Left ventricle myocardium inferior (tissue), 1 donor: ENCODE data around the gene NADK. TPM values are rescaled to one million over a fixed set of nuclear protein-coding genes. Genes with fewer than 3 reads are reported as not detected.

Experiments used
- DNase-seq: peaks from one replicate; pipeline ENCODE4 v3.0.0-alpha.2; 2020
- H3K27ac ChIP-seq: fragments of 200-600 bp; replicated peaks from 2 replicates; pipeline ENCODE4 v1.8.0; 2021
- H3K27me3 ChIP-seq: fragments of 200-600 bp; 2 replicates; pipeline ENCODE4 v1.8.0; 2021; ENCODE audit warnings: low read depth
- H3K36me3 ChIP-seq: fragments of 200-600 bp; 2 replicates; pipeline ENCODE4 v1.8.0; 2021
- H3K4me1 ChIP-seq: fragments of 200-600 bp; 2 replicates; pipeline ENCODE4 v1.8.0; 2021
- H3K4me3 ChIP-seq: fragments of 200-600 bp; 2 replicates; pipeline ENCODE4 v1.8.0; 2021; ENCODE audit warnings: mild to moderate bottlenecking, moderate library complexity
- H3K9me3 ChIP-seq: fragments of 200-600 bp; replicated peaks from 2 replicates; pipeline ENCODE4 v1.8.0; 2021
- intact Hi-C: fragments of 100-400 bp; cut with micrococcal nuclease; formaldehyde crosslinking; loops from one replicate; pipeline ENCODE4 v1.11.0; 2022
- total RNA-seq: library from RNA; stranded (reverse); fragmentation: NEBNext Ultra II Directional; extraction: Animal tissue kit (Norgen Biotek cat#: 25700); gene quantifications from one replicate; pipeline ENCODE4 v1.2.1, GENCODE V29; 2021
- TF ChIP-seq, protein P1 (sequence below): fragments of 200-600 bp; IDR thresholded peaks from 2 replicates; pipeline ENCODE4 v1.8.0; 2021; ENCODE audit warnings: antibody characterized with exemption, mild to moderate bottlenecking, borderline replicate concordance
- donor health status: DM: no; HTN: yes; CAD: no; lungs with severe emphysema.

NADK gene
- total RNA-seq, 1 donor from 2014 or later, result 25.3 TPM

DNA sequence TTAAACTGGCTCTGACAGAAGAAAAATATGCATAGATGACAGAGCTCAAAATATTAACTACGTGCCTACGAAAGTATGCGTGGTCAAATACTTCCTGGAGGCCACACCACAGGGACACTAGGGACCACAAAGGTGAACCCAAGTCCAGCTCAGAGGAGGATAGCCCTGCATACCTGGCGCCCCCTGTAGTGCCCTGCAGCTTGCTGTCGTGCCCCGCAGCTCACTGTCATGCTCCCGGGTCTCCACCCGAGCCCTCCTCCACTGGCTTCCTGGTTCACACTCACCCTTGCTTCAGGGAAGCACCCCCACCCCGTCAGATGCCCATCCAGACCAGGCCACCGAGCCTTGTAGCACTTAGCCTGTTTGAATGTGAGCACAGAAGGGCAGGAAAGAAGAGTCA lies 16.7 kb upstream of the NADK start:
- intact Hi-C loops, result no loop called here

DNA sequence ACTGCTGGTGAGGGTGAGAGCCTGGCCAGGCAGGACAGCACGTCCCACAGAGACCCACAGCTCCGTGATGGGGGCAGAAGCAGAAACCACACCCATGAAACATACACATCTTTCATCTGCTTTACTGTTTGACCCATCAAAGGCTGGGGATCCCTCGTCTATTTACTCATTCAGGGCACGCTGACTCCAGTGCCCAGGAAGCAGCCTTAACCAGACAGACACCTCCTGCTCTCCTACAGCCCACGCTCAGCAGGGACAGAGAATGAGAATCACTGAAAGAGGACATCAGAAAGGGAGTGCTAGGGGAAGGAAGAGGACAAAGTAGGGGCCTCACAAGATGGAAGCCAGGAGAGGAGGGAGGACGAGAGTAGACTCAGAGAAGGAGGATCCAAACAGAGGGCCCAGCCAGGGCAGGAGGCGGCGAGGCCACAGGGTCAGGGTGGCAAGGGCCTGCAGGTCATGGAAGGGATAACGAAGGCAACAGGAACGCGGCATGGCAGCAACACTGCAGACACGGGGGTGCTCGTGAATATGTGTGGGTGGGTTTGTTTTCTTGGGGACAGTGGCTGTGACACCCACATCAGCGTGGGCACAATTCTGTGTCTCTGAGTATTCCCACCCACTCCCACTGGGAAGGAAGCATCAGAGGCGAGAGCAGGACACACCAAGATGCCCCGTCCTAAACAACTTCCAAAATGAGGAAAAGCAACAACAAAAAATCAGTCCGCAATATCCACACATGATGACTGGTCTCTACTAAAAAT lies 15.4 kb upstream of the NADK start:
- Histone ChIP-seq H3K9me3 (no peaks in the 10 kb centered on the region), H3K36me3 (peaks cover 92% of the 10 kb centered on the region), H3K4me1 (peaks cover 7% of the 10 kb centered on the region), H3K27ac (no peak overlapping the region), H3K27me3 (no peaks in the 10 kb centered on the region), H3K4me3 (no peak overlapping the region)
- intact Hi-C loops, result no loop called here
- TF ChIP-seq, protein P1, sequence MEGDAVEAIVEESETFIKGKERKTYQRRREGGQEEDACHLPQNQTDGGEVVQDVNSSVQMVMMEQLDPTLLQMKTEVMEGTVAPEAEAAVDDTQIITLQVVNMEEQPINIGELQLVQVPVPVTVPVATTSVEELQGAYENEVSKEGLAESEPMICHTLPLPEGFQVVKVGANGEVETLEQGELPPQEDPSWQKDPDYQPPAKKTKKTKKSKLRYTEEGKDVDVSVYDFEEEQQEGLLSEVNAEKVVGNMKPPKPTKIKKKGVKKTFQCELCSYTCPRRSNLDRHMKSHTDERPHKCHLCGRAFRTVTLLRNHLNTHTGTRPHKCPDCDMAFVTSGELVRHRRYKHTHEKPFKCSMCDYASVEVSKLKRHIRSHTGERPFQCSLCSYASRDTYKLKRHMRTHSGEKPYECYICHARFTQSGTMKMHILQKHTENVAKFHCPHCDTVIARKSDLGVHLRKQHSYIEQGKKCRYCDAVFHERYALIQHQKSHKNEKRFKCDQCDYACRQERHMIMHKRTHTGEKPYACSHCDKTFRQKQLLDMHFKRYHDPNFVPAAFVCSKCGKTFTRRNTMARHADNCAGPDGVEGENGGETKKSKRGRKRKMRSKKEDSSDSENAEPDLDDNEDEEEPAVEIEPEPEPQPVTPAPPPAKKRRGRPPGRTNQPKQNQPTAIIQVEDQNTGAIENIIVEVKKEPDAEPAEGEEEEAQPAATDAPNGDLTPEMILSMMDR, result no peak
- no peak for DNase-seq

More for the DNA sequence above, 16.7 kb upstream of the NADK start:
- Histone ChIP-seq H3K36me3 (peaks cover 79% of the 10 kb centered on the region), H3K27ac (no peak overlapping the region), H3K4me3 (no peak overlapping the region), H3K9me3 (no peaks in the 10 kb centered on the region), H3K4me1 (peaks cover 8% of the 10 kb centered on the region), H3K27me3 (no peaks in the 10 kb centered on the region)
- no peak for DNase-seq
- TF ChIP-seq, protein P1, result no peak

DNA sequence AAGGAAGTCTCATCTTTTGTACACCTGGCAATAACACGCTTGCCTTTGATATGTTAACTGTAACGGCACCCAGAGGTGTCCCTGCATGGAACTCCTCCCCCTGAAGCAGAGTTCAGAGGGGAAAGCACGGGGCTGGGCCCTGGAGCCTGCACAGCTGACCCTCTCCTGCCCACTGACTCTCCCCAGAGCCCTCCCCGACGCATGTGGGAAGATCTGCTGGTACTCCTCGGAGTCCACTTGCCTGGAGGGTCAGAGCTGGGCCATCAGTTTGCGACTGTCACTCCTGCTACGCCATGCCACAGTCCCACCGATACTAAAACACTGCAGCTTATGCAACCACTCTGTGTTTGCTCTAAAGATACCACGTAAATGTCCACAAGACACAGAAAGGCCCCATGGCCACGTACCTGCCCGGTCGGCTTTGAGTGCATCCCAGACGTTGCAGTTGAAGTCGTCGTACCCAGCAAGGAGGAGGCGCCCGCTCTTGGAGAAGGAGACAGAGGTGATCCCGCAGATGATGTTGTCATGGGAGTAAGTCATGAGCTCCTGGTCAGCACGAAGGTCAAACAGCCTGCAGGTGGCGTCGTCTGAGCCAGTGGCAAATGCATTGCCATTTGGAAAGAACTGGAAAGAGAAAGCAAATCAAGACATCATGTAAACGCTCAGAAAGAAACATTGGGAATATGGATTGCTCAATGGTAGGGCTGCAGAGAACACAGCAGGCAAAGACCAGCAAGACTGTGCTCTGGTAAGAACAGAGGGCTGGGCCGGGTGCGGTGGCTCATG lies 10.6 kb upstream of the NADK start:
- TF ChIP-seq, protein P1, result peak; percentile 36
- Histone ChIP-seq H3K36me3 (peaks cover 88% of the 10 kb centered on the region), H3K4me3 (no peak overlapping the region), H3K27me3 (no peaks in the 10 kb centered on the region), H3K27ac (peak overlapping the region; percentile 45), H3K9me3 (no peaks in the 10 kb centered on the region), H3K4me1 (peaks cover 23% of the 10 kb centered on the region)
- DNase-seq, result no peak
- intact Hi-C loops, result no loop called here

DNA sequence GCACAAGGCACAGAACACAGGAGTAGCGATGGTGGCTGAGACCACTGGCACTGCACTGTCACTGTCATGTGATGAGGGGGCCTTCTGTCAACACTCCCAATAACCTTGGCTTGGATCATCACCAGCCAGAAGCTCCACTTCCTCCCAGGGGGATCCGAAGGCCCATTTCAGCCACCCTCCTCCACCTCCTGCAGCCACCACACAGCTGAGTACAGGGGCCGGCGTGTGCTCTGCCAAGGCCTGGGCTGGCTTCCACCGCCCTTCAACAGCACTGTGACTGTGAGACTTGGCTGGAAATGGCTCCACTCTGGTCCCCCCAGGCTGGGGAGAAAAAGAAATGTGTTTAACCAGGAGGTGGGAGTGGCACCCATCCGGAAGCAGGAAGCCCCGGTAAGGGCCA lies 9.9 kb upstream of the NADK start:
- Histone ChIP-seq H3K27ac (peak overlapping the region; percentile 45), H3K9me3 (no peaks in the 10 kb centered on the region), H3K4me3 (no peak overlapping the region), H3K27me3 (no peaks in the 10 kb centered on the region), H3K4me1 (peaks cover 30% of the 10 kb centered on the region), H3K36me3 (peaks cover 82% of the 10 kb centered on the region)
- intact Hi-C loops, result no loop called here
- TF ChIP-seq, protein P1, result no peak
- no peak for DNase-seq

DNA sequence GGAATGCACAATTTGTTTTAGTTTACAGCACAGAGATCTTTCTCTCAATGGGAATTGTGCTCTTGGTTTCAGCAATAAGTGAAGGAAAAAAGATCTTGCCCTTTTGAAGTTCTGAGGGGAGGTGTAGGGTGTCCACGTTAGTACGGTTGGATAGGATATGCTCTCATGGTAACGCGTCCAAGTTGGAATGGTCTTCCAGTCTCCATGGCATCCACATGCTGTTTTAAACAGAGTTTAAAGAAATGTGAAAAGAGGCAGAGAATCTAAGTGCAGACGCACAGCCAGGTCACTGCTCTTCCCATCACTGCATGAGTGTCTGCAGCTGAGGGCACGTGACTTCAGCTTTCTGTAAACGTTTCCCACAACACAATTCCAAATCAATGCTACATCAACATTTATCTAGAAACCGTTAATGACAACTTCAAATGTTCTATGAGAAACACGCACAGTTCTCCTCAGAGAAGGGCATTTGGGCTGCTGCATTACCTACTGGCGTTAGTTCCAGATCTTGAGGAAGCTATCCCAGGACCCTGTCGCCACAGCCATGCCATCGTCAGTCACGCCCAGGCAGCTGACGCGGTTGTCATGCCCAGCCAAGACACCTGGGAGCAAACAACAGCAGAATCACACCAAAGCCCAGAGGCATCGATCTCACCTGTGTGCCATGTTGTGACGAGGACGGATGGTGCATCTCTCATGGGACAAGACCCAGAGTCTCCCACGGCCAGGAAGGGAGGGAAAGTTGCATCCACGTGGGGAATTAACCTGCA lies 8.8 kb upstream of the NADK start:
- intact Hi-C loops, result no loop called here
- H3K36me3 ChIP-seq, result peaks cover 71% of the 10 kb centered on the region
- TF ChIP-seq, protein P1, result no peak
- peaks cover 41% of the 10 kb centered on the region for H3K4me1 ChIP-seq
- DNase-seq, result no peak
- H3K9me3 ChIP-seq, result no peaks in the 10 kb centered on the region
- H3K4me3 ChIP-seq, result no peak overlapping the region
- no peak overlapping the region for H3K27ac ChIP-seq
- H3K27me3 ChIP-seq, result no peaks in the 10 kb centered on the region
